ENCODE data around the gene SCUBE2.

SCUBE2 gene

GRCh38 chr11:9073466-9074225 is 17.8 kb downstream of the SCUBE2 start:
- no peak for DNase-seq

- no peak for DNase-seq
Observed at GRCh38 chr11:9072626-9073176, 18.7 kb downstream of the SCUBE2 start.

GRCh38 chr11:9071692-9072091 is 19.7 kb downstream of the SCUBE2 start:
- no peak for DNase-seq

GRCh38 chr11:9070749-9071491 is 20.5 kb downstream of the SCUBE2 start:
- DNase-seq = no peak

- DNase-seq = no peak
Observed at GRCh38 chr11:9069862-9070470, 21.4 kb downstream of the SCUBE2 start.

- no peak for DNase-seq
Observed at GRCh38 chr11:9069256-9069655, 22.1 kb downstream of the SCUBE2 start.

- no peak for DNase-seq
Observed at GRCh38 chr11:9066433-9066925, 24.9 kb downstream of the SCUBE2 start.

GRCh38 chr11:9065607-9066432 is 25.6 kb downstream of the SCUBE2 start:
- no peak for DNase-seq

- no peak for DNase-seq
Observed at GRCh38 chr11:9061807-9062206, 29.6 kb downstream of the SCUBE2 start.

- DNase-seq = peak; percentile 43
Observed at GRCh38 chr11:9060700-9061111, 30.7 kb downstream of the SCUBE2 start.

- DNase-seq = no peak
Observed at GRCh38 chr11:9059406-9059805, 32.0 kb downstream of the SCUBE2 start.

GRCh38 chr11:9057888-9058287 is 33.5 kb downstream of the SCUBE2 start:
- DNase-seq = no peak

- DNase-seq = no peak
Observed at GRCh38 chr11:9057007-9057406, 34.4 kb downstream of the SCUBE2 start.

GRCh38 chr11:9056467-9056866 is 34.9 kb downstream of the SCUBE2 start:
- DNase-seq = no peak

- DNase-seq = peak; percentile 9
Observed at GRCh38 chr11:9053316-9054035, 37.9 kb downstream of the SCUBE2 start.

GRCh38 chr11:9052316-9052715 is 39.1 kb downstream of the SCUBE2 start:
- DNase-seq = no peak

- no peak for DNase-seq
Observed at GRCh38 chr11:9049959-9050358, 41.4 kb downstream of the SCUBE2 start.

GRCh38 chr11:9047964-9048523 is 43.4 kb downstream of the SCUBE2 start:
- no peak for DNase-seq

GRCh38 chr11:9046481-9046880 is 44.9 kb downstream of the SCUBE2 start:
- no peak for DNase-seq

GRCh38 chr11:9042488-9042887 is 48.9 kb downstream of the SCUBE2 start:
- no peak for DNase-seq

- DNase-seq = no peak
Observed at GRCh38 chr11:9041747-9042146, 49.7 kb downstream of the SCUBE2 start.

Data from hematopoietic multipotent progenitor cell treated with erythropoietin and hydrocortisone succinate and interleukin-3 and kit ligand, for 4 days (in vitro differentiated cells).